Measurements from ENCODE around the gene RNF8.
A peak's percentile ranks its signal among the peaks of the same experiment; 100 is the strongest.

Gene RNF8

GRCh38 chr6:37376078-37376743 lies 22.4 kb downstream of the RNF8 start:
- TF ChIP-seq CTCF (IDR thresholded peaks at IDR 0.05; ENCODE audit: low read depth, low read length), result no peak

GRCh38 chr6:37381579-37381978 lies 27.8 kb downstream of the RNF8 start:
- in situ Hi-C loops (cut with HindIII; ENCODE audit: low sequenced_read_pairs), result no loop called here
- peak; percentile 65 for TF ChIP-seq CTCF (IDR thresholded peaks at IDR 0.05; ENCODE audit: low read depth, low read length)
- no peak overlapping the region for H3K4me3 ChIP-seq (ENCODE audit: low read depth, low read length)
- peak; percentile 61 for DNase-seq (ENCODE audit: low read depth, low spot score)

More at GRCh38 chr6:37376078-37376743, 22.4 kb downstream of the RNF8 start:
- in situ Hi-C loops (cut with HindIII; ENCODE audit: low sequenced_read_pairs), result no loop called here
- DNase-seq (ENCODE audit: low read depth, low spot score), result no peak
- H3K4me3 ChIP-seq (ENCODE audit: low read depth, low read length), result no peak overlapping the region

GRCh38 chr6:37382994-37383765 lies 29.4 kb downstream of the RNF8 start:
- no peak overlapping the region for H3K4me3 ChIP-seq (ENCODE audit: low read depth, low read length)
- TF ChIP-seq CTCF (IDR thresholded peaks at IDR 0.05; ENCODE audit: low read depth, low read length), result no peak
- in situ Hi-C loops (cut with HindIII; ENCODE audit: low sequenced_read_pairs), result no loop called here
- DNase-seq (ENCODE audit: low read depth, low spot score), result no peak

GRCh38 chr6:37388578-37388977 lies 34.8 kb downstream of the RNF8 start:
- no peak for DNase-seq (ENCODE audit: low read depth, low spot score)
- in situ Hi-C loops (cut with HindIII; ENCODE audit: low sequenced_read_pairs), result no loop called here
- no peak overlapping the region for H3K4me3 ChIP-seq (ENCODE audit: low read depth, low read length)
- TF ChIP-seq CTCF (IDR thresholded peaks at IDR 0.05; ENCODE audit: low read depth, low read length), result no peak

GRCh38 chr6:37389857-37390256 lies 36.1 kb downstream of the RNF8 start:
- no peak for TF ChIP-seq CTCF (IDR thresholded peaks at IDR 0.05; ENCODE audit: low read depth, low read length)
- H3K4me3 ChIP-seq (ENCODE audit: low read depth, low read length), result no peak overlapping the region
- in situ Hi-C loops (cut with HindIII; ENCODE audit: low sequenced_read_pairs), result no loop called here
- no peak for DNase-seq (ENCODE audit: low read depth, low spot score)

- TF ChIP-seq CTCF (IDR thresholded peaks at IDR 0.05; ENCODE audit: low read depth, low read length), result no peak
- in situ Hi-C loops (cut with HindIII; ENCODE audit: low sequenced_read_pairs), result no loop called here
- H3K4me3 ChIP-seq (ENCODE audit: low read depth, low read length), result no peak overlapping the region
- DNase-seq (ENCODE audit: low read depth, low spot score), result no peak
Measured at GRCh38 chr6:37391120-37391519, 37.3 kb downstream of the RNF8 start.

Data from astrocyte of the spinal cord (primary cell).